ENCODE measurements around the gene CRABP2. TPM values are rescaled to one million over a fixed set of nuclear protein-coding genes. Genes with fewer than 3 reads are reported as not detected.

Gene CRABP2
- total and polyA plus RNA-seq, 10 of the 15 experiments (the other 5 are each of a cell fraction or from before 2014, with no cell fraction given), result 0.21 to 1.3 (median 0.41) TPM

- no peaks in the 10 kb centered on the region for H3K9me3 ChIP-seq (replicated peaks; ENCODE audit: control insufficient read depth, insufficient read depth, low read length)
- 0% methylated on average over 2 of the region's 2 CpGs for WGBS (ENCODE audit: insufficient coverage, insufficient replicate concordance, low lambda C conversion rate, missing lambda C conversion rate)
- RAD21 ChIA-PET (ENCODE audit: unreplicated experiment), result interaction anchor here (0.6 to 5.8 kb wide), 5 partner anchors 10 to 53 kb away, joined by 3 to 58 read pairs (median 5); no protein-coding TSS in a partner anchor
- TF ChIP-seq RELB (IDR thresholded peaks at IDR 0.05; ENCODE audit: low read depth) (no peak), SMC3 (IDR thresholded peaks at IDR 0.05; ENCODE audit: borderline replicate concordance, low read length) (no peak), BCL11A (IDR thresholded peaks at IDR 0.05; ENCODE audit: low read depth, low read length) (no peak), HDAC2 (IDR thresholded peaks at IDR 0.05) (no peak), POLR2A (IDR thresholded peaks at IDR 0.05; ENCODE audit: low read depth, low read length) (no peak), ZZZ3 (IDR thresholded peaks at IDR 0.05; ENCODE audit: control insufficient read depth, insufficient read length, low read depth) (no peak), SPI1 (IDR thresholded peaks at IDR 0.05; ENCODE audit: borderline replicate concordance, insufficient read depth, low read depth, low read length) (no peak), WRNIP1 (IDR thresholded peaks at IDR 0.05; ENCODE audit: borderline replicate concordance, low read depth, low read length) (no peak), ZBTB40 (IDR thresholded peaks at IDR 0.05; ENCODE audit: borderline replicate concordance) (no peak), MEF2A (IDR thresholded peaks at IDR 0.05; ENCODE audit: insufficient read depth, low read depth, low read length) (no peak), SKIL (IDR thresholded peaks at IDR 0.05; ENCODE audit: low read depth, poor library complexity, severe bottlenecking) (no peak)
- H3K4me3 ChIP-seq, result no peak overlapping the region
- no peak overlapping the region for H3K9ac ChIP-seq (ENCODE audit: control insufficient read depth, insufficient read depth, low read length)
- BruUV-seq (replicated peaks), result no TSS peak
- H3K4me1 ChIP-seq (ENCODE audit: control insufficient read depth, insufficient read depth, low read length), result peaks cover 17% of the 10 kb centered on the region
- intact Hi-C loops (cut with micrococcal nuclease; ENCODE audit: unreplicated experiment), result no loop called here
- POLR2A ChIA-PET, result no interaction called here
- H4K20me1 ChIP-seq (ENCODE audit: control insufficient read depth, insufficient read depth), result no peaks in the 10 kb centered on the region
- no peaks in the 10 kb centered on the region for H3K36me3 ChIP-seq (ENCODE audit: control insufficient read depth in 2 of 2, insufficient read depth in 2 of 2, low read length in 1 of 2)
- FAIRE-seq, result no peak
- CTCF ChIA-PET, result interaction anchor here (1.2 to 12.9 kb wide), 7 partner anchors 9 to 53 kb away, joined by 3 to 192 read pairs (median 8); no protein-coding TSS in a partner anchor
- in situ Hi-C loops (cut with MboI), result no loop called here
- H3K4me2 ChIP-seq (ENCODE audit: control insufficient read depth, insufficient read depth), result no peak overlapping the region
- SMC1A ChIA-PET (ENCODE audit: uncharacterized antibody, unreplicated experiment), result interaction anchor here (0.9 to 1.9 kb wide), 5 partner anchors 9 to 60 kb away, joined by 3 to 7 read pairs (median 4); no protein-coding TSS in a partner anchor
- ATAC-seq, result no peak
- no peak overlapping the region for H3K27ac ChIP-seq (ENCODE audit: control insufficient read depth, insufficient read depth)
- DNase-seq (ENCODE audit: low read depth, low spot score), result no peak
- H3K27me3 ChIP-seq (replicated peaks in 1 of 2; ENCODE audit: control insufficient read depth in 2 of 2, insufficient read depth in 2 of 2, low read length in 1 of 2), result peaks cover 16 to 18% of the 10 kb centered on the region in 2 experiments
- H3K79me2 ChIP-seq (ENCODE audit: control insufficient read depth, insufficient read depth, low read length), result no peaks in the 10 kb centered on the region
- H2AFZ ChIP-seq (ENCODE audit: control insufficient read depth, low read depth, low read length), result no peak overlapping the region
Observed at GRCh38 chr1:156680056-156680455, 25.3 kb downstream of the CRABP2 start.

All from GM12878 (cell line).